ENCODE results near the gene CASTOR2.
"Not testable (repeated sequence)": the region's sequence is repeated elsewhere in the genome, so short reads cannot be mapped to it uniquely, and the experiment has no call there.

CASTOR2 gene

GRCh38 chr7:74964511-74965119, at the start of gene CASTOR2:
TSS of gene CASTOR2 (plus strand) at chr7:74964705. CDS start at chr7:74964986, 281 bp downstream.
- not testable (repeated sequence) for DNase-seq (ENCODE audit: low read depth, low spot score)

- DNase-seq (ENCODE audit: low read depth, low spot score): not testable (repeated sequence)
These were observed 42.1 kb upstream of the CASTOR2 start for GRCh38 chr7:74922321-74922890.

- not testable (repeated sequence) for DNase-seq (ENCODE audit: low read depth, low spot score)
These were observed 40.9 kb upstream of the CASTOR2 start for GRCh38 chr7:74923644-74924043.

GRCh38 chr7:74926968-74927367, 37.5 kb upstream of the CASTOR2 start:
- not testable (repeated sequence) for DNase-seq (ENCODE audit: low read depth, low spot score)

- not testable (repeated sequence) for DNase-seq (ENCODE audit: low read depth, low spot score)
These were observed 32.8 kb upstream of the CASTOR2 start for GRCh38 chr7:74931563-74932328.

- not testable (repeated sequence) for DNase-seq (ENCODE audit: low read depth, low spot score)
These were observed 25.1 kb upstream of the CASTOR2 start for GRCh38 chr7:74939429-74939828.

- not testable (repeated sequence) for DNase-seq (ENCODE audit: low read depth, low spot score)
These were observed 23.0 kb upstream of the CASTOR2 start for GRCh38 chr7:74941302-74942069.

GRCh38 chr7:74943923-74944322, 20.6 kb upstream of the CASTOR2 start:
- DNase-seq (ENCODE audit: low read depth, low spot score): not testable (repeated sequence)

GRCh38 chr7:74947741-74948140, 16.8 kb upstream of the CASTOR2 start:
- DNase-seq (ENCODE audit: low read depth, low spot score): not testable (repeated sequence)

GRCh38 chr7:74953774-74954173, 10.7 kb upstream of the CASTOR2 start:
- DNase-seq (ENCODE audit: low read depth, low spot score): not testable (repeated sequence)

GRCh38 chr7:74958328-74958727, 6.2 kb upstream of the CASTOR2 start:
- not testable (repeated sequence) for DNase-seq (ENCODE audit: low read depth, low spot score)

GRCh38 chr7:74963704-74964510, 598 bp upstream of the CASTOR2 start:
- not testable (repeated sequence) for DNase-seq (ENCODE audit: low read depth, low spot score)

- DNase-seq (ENCODE audit: low read depth, low spot score): not testable (repeated sequence)
These were observed 1.8 kb downstream of the CASTOR2 start for GRCh38 chr7:74966208-74966854.

- not testable (repeated sequence) for DNase-seq (ENCODE audit: low read depth, low spot score)
These were observed 2.4 kb downstream of the CASTOR2 start for GRCh38 chr7:74966909-74967308.

GRCh38 chr7:74971431-74971830, 6.9 kb downstream of the CASTOR2 start:
- not testable (repeated sequence) for DNase-seq (ENCODE audit: low read depth, low spot score)

GRCh38 chr7:74972377-74972776, 7.9 kb downstream of the CASTOR2 start:
- not testable (repeated sequence) for DNase-seq (ENCODE audit: low read depth, low spot score)

- DNase-seq (ENCODE audit: low read depth, low spot score): not testable (repeated sequence)
These were observed 11.5 kb downstream of the CASTOR2 start for GRCh38 chr7:74975959-74976358.

- not testable (repeated sequence) for DNase-seq (ENCODE audit: low read depth, low spot score)
These were observed 13.0 kb downstream of the CASTOR2 start for GRCh38 chr7:74977523-74977922.

GRCh38 chr7:74988436-74988835, 23.9 kb downstream of the CASTOR2 start:
- DNase-seq (ENCODE audit: low read depth, low spot score): not testable (repeated sequence)

- DNase-seq (ENCODE audit: low read depth, low spot score): no peak
These were observed 28.6 kb downstream of the CASTOR2 start for GRCh38 chr7:74993121-74993520.
